Stimulated activated CD8-positive, alpha-beta memory T cell treated with anti-CD3 and anti-CD28 coated beads, Interleukin-15, amount 100 ng/mL, for 1 hour (primary cell): ENCODE results near the gene HIVEP3.

ENCODE experiments used
- DNase-seq: peaks from one replicate; pipeline ENCODE4 v3.0.0-alpha.2; 2020; ENCODE audit warnings: low read depth

HIVEP3 gene

GRCh38 chr1:41892301-41892781 lies 26.4 kb downstream of the HIVEP3 start:
- no peak for DNase-seq

GRCh38 chr1:41891199-41891896 lies 27.4 kb downstream of the HIVEP3 start:
- DNase-seq = peak; percentile 38

- no peak for DNase-seq
Measured at GRCh38 chr1:41890825-41891198, 27.9 kb downstream of the HIVEP3 start.

GRCh38 chr1:41889506-41890414 lies 29.0 kb downstream of the HIVEP3 start:
- DNase-seq = no peak

- no peak for DNase-seq
Measured at GRCh38 chr1:41888756-41889155, 30.0 kb downstream of the HIVEP3 start.

- DNase-seq = no peak
Measured at GRCh38 chr1:41887365-41887764, 31.4 kb downstream of the HIVEP3 start.

- no peak for DNase-seq
Measured at GRCh38 chr1:41884256-41885230, 34.2 kb downstream of the HIVEP3 start.

- no peak for DNase-seq
Measured at GRCh38 chr1:41883507-41883906, 35.2 kb downstream of the HIVEP3 start.

- no peak for DNase-seq
Measured at GRCh38 chr1:41882486-41882885, 36.2 kb downstream of the HIVEP3 start.

- no peak for DNase-seq
Measured at GRCh38 chr1:41882068-41882477, 36.6 kb downstream of the HIVEP3 start.

- no peak for DNase-seq
Measured at GRCh38 chr1:41880950-41881885, 37.5 kb downstream of the HIVEP3 start.

- no peak for DNase-seq
Measured at GRCh38 chr1:41880261-41880660, 38.5 kb downstream of the HIVEP3 start.

GRCh38 chr1:41879617-41880016 lies 39.1 kb downstream of the HIVEP3 start:
- DNase-seq = no peak

- DNase-seq = no peak
Measured at GRCh38 chr1:41878911-41879310, 39.8 kb downstream of the HIVEP3 start.

GRCh38 chr1:41878495-41878894 lies 40.2 kb downstream of the HIVEP3 start:
- no peak for DNase-seq

- DNase-seq = no peak
Measured at GRCh38 chr1:41876576-41877445, 41.9 kb downstream of the HIVEP3 start.

- no peak for DNase-seq
Measured at GRCh38 chr1:41875487-41875886, 43.2 kb downstream of the HIVEP3 start.

- no peak for DNase-seq
Measured at GRCh38 chr1:41874903-41875411, 43.8 kb downstream of the HIVEP3 start.

- DNase-seq = no peak
Measured at GRCh38 chr1:41874151-41874719, 44.5 kb downstream of the HIVEP3 start.
